GM21515 (cell line): Measurements from ENCODE around the gene ITSN1.

Experiments used
- ATAC-seq: cut with Tn5 transposase; IDR thresholded peaks from one replicate; pipeline ENCODE4 v1.9.1; 2021; ENCODE audit not compliant: unreplicated experiment

ITSN1 gene

DNA sequence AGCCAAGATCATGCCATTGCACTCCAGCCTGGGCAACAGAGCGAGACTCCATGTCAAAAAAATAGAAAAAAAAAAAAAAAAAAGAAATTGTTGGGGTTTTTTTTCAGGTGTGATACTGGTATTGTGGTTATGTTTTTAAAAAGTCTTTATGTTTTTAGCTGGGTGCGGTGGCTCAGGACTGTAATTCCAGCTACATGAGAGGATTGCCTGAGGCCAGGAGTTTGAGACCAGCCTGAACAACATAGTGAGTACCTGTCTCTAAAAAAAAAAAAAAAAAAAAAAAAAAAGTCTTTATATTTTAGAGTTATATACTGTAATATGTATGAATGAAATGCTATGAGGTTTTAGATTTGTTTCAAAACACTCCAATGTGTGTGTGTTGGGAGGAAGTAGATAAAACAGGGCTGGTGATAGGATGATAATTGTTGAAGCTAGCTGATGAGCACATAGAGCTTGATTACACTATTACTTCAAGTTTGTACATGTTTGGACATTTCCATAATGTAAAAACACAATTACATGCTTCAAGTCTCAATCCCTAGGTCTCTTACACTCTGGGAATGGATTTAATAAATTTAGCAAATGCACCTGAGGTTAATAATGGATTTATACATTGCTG is 303.5 kb downstream of the ITSN1 start:
- no peak for ATAC-seq

DNA sequence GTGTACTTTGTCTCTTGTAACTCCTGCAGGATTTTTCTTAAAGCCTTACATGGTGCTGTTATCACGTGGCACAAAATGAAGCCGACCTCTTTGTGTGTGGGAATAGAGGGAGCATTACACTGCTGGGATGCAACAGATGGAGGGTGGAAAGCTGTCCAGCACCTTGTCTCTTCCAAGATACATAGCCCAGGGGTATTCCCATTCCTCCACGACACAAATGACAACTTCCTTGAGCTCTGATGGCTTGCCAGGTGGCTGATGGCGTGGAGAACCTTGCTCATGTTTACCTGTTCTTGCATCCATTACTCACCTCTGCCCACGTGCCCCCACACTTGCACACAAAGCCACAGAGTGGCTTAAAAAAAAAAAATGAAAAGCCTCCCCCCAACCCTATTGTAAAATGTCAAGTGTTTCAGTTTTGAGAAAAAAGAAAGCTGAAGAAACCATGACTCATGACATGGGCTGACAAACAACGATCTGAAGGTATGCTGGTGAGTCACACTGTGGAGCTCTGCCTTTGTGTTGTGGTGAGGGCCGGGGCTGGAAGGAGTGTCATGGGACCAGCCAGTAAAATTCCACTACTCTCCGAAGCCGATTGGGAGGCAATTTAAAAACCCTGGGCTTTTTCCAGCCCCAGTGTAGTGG is 305.3 kb downstream of the ITSN1 start:
- ATAC-seq: peak; percentile 50

DNA sequence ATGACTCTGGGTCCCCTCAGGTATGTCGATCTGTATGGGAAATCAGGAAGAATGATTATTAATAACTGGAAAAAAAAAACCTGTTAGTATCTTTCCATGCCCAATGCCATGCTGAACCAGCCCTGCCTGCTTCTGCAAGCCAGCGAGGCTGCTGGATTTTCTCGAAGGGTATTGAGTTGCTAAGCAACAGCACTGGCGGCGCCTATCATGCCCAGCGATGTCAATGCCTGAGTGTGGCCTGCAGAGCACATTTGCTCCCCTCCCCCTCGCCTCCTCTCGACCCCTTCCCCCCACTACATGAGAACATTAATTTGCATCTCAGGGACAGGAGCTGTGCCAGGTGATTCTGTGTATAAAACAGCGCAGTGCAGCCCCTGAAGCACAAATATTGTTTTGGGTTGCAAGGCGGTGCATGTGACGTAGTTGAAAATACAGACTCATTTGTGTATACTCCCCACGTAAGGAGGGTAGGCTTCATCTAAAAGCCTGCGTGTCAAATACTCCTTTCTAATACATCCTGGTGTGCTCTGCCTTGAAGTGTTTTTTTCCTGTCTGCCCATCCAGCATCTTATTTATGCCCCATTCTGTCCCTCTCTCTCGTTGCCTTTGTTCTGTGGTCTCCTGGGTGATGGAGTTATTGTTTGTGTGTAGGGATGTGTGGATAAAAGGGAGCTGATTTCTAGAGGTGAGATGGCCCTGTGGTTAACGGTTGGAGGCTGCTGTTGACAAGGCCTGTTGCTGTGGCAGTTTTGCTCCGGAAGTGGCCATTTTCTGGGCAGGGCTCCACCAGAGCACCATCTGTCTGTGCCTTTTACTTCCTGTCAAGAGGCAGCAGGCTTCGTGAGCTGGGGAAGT is 306.0 kb downstream of the ITSN1 start:
- peak; percentile 42 for ATAC-seq

DNA sequence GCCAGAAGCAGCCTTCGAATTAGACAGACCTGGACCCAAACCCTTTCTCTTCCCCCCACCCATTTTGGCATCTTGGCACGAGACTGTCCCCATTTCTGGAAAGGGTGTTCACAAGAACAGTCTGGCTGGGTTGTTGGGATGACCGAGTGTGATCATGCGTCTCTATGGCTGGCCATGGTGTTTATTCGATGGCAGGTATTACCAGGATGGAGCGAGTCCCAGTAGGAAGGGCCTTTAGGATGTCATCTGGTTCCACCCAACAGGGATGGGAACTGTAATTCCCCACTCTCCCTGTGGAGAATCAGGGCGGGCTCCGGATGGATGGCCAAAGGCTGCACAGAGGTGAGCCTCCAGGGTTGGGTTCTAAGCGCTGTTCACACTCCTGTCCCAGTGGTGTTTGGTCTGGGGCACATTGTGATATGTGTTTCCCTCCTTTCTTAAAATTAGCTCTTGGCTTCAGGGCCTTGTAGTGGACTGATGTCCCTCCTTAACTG is 306.7 kb downstream of the ITSN1 start:
- no peak for ATAC-seq
